HepG2 (cell line): Measurements from ENCODE around the gene ARHGEF40. TPM values are rescaled to one million over a fixed set of nuclear protein-coding genes. Genes with fewer than 3 reads are reported as not detected.

Experiments
- ARNTL ChIP-seq: sonication (generic); formaldehyde crosslinking; IDR thresholded peaks from 2 replicates; pipeline ENCODE4 v1.4.0; 2020; ENCODE audit warnings: mild to moderate bottlenecking, missing genetic modification reagents
- GATAD1 ChIP-seq: IDR thresholded peaks from 2 replicates; pipeline ENCODE4 v1.6.1; 2016; ENCODE audit warnings: missing genetic modification reagents, missing compliant biosample characterization
- HNF4A ChIP-seq: sonication (generic); formaldehyde crosslinking; IDR thresholded peaks from 2 replicates; pipeline ENCODE4 v1.4.0; 2020; ENCODE audit warnings: missing genetic modification reagents
- MIXL1 ChIP-seq: IDR thresholded peaks from 2 replicates; pipeline ENCODE4 v1.6.1; 2016
- SIX1 ChIP-seq: sonication (generic); formaldehyde crosslinking; IDR thresholded peaks from 2 replicates; pipeline ENCODE4 v1.4.0; 2020; ENCODE audit warnings: missing genetic modification reagents, borderline replicate concordance
- SMARCC2 ChIP-seq: fragments of 450-650 bp; IDR thresholded peaks from 2 replicates; pipeline ENCODE4 v1.6.1; 2017; ENCODE audit warnings: antibody characterized with exemption, mild to moderate bottlenecking
- SNAI1 ChIP-seq: sonication (generic); formaldehyde crosslinking; IDR thresholded peaks from 2 replicates; pipeline ENCODE4 v1.5.0; 2020; ENCODE audit warnings: mild to moderate bottlenecking, missing genetic modification reagents, borderline replicate concordance
- SP140L ChIP-seq: sonication (generic); formaldehyde crosslinking; IDR thresholded peaks from 2 replicates; pipeline ENCODE4 v1.4.0; 2020; ENCODE audit warnings: missing genetic modification reagents, borderline replicate concordance
- ZNF232 ChIP-seq: sonication (generic); formaldehyde crosslinking; IDR thresholded peaks from 2 replicates; pipeline ENCODE4 v1.4.0; 2020; ENCODE audit warnings: missing genetic modification reagents, borderline replicate concordance
- ZNF556 ChIP-seq: sonication (generic); formaldehyde crosslinking; IDR thresholded peaks from 2 replicates; pipeline ENCODE4 v1.4.0; 2020; ENCODE audit warnings: mild to moderate bottlenecking, missing genetic modification reagents, borderline replicate concordance
- ZNF567 ChIP-seq: sonication (generic); formaldehyde crosslinking; IDR thresholded peaks from 2 replicates; pipeline ENCODE4 v1.8.1; 2023; ENCODE audit warnings: mild to moderate bottlenecking, missing genetic modification reagents, borderline replicate concordance
- ZNF660 ChIP-seq: sonication (generic); formaldehyde crosslinking; IDR thresholded peaks from 2 replicates; pipeline ENCODE4 v1.5.1; 2020; ENCODE audit warnings: mild to moderate bottlenecking, low read depth, missing genetic modification reagents, borderline replicate concordance
- ZNF724P ChIP-seq: sonication (generic); formaldehyde crosslinking; IDR thresholded peaks from 2 replicates; pipeline ENCODE4 v1.8.0; 2022; ENCODE audit warnings: missing genetic modification reagents, borderline replicate concordance
- polyA plus RNA-seq, 8 experiments: library from polyadenylated mRNA; depleted of rRNA in 3 of 8; stranded (reverse) in 7 of 8; unstranded in 1 of 8; fragments of >200 nt; fragmentation: Illumina TruSeq in 4 of 8; extraction: Trizol in 4 of 8; gene quantifications; 2 replicates each; pipeline versions ENCODE4 v1.2.1 to v1.2.3, GENCODE V29; 2011 to 2016; ENCODE audit warnings: low read depth in 4 of 8, missing spikeins in 1 of 8, mixed read lengths in 1 of 8; ENCODE audit not compliant: insufficient read depth in 1 of 8
- total RNA-seq, 5 experiments: library from RNA; depleted of rRNA; stranded (reverse); fragments of >200 nt; fragmentation: Illumina TruSeq; extraction: Trizol; gene quantifications; 2 replicates each; pipeline ENCODE4 v1.2.3, GENCODE V29; 2016; ENCODE audit warnings: low read depth in 1 of 5
- TF ChIP-seq, protein P1 (sequence below), 2 experiments: IDR thresholded peaks; 2 replicates each; pipeline ENCODE4 v1.6.1; 2011 to 2012; ENCODE audit warnings: low read length in 2 of 2, borderline replicate concordance in 1 of 2, low read depth in 1 of 2, mild to moderate bottlenecking in 1 of 2, moderate library complexity in 1 of 2
- TF ChIP-seq, protein P2 (sequence below): sonication (generic); formaldehyde crosslinking; IDR thresholded peaks from 2 replicates; pipeline ENCODE4 v1.4.0; 2020; ENCODE audit warnings: missing genetic modification reagents, mild to moderate bottlenecking, borderline replicate concordance
- TF ChIP-seq, protein P3 (sequence below): IDR thresholded peaks from 2 replicates; pipeline ENCODE4 v1.6.1; 2016; ENCODE audit warnings: missing genetic modification reagents, missing compliant biosample characterization
- TF ChIP-seq, protein P4 (sequence below): sonication (generic); formaldehyde crosslinking; conservative IDR thresholded peaks from 2 replicates; pipeline ENCODE4 v1.8.0; 2022; ENCODE audit warnings: mild to moderate bottlenecking, moderate library complexity, missing genetic modification reagents
- TF ChIP-seq, protein P5 (sequence below): sonication (generic); formaldehyde crosslinking; IDR thresholded peaks from 2 replicates; pipeline ENCODE4 v1.4.0; 2020; ENCODE audit warnings: mild to moderate bottlenecking, missing genetic modification reagents

ARHGEF40 gene
- total and polyA plus RNA-seq, 2 of the 13 experiments (the other 11 are each of a cell fraction or from before 2014, with no cell fraction given): 28.1 to 78.1 TPM

DNA sequence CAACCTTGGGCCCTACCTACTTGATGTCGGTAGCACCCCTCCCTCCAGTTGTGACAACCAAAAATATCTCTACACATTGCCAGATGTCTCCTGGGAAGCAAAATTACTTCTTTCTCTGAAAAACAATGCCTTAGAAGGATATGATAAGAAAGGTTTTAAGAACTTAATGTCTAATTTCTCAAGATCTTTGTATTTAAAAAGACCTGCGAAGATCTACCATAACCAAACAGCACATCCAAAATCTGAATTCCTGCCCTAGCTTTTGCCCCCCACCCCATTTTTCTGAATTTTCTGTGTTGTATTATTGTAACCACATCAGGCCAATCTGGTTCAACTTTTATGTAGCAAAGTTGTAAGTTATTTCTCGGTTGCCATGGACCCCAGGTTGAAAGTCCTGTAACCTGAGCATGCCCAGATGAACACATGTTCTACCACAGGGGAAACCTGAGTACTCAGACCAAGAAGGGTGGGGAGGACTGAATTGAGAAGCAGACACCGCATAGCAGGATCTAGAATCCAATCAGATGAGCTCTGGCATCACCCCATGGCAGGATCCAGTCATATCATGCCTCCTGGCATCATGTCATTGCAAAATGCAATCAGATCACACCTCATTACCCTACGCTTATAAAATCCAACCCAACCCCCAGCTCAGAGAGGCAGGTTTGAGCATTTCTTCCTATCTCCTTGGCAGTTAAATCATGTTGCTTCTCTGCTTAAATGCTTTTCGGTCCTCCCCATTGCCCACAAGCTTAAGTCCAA, 39.5 kb downstream of the ARHGEF40 start (continued):
- TF ChIP-seq, protein P1, sequence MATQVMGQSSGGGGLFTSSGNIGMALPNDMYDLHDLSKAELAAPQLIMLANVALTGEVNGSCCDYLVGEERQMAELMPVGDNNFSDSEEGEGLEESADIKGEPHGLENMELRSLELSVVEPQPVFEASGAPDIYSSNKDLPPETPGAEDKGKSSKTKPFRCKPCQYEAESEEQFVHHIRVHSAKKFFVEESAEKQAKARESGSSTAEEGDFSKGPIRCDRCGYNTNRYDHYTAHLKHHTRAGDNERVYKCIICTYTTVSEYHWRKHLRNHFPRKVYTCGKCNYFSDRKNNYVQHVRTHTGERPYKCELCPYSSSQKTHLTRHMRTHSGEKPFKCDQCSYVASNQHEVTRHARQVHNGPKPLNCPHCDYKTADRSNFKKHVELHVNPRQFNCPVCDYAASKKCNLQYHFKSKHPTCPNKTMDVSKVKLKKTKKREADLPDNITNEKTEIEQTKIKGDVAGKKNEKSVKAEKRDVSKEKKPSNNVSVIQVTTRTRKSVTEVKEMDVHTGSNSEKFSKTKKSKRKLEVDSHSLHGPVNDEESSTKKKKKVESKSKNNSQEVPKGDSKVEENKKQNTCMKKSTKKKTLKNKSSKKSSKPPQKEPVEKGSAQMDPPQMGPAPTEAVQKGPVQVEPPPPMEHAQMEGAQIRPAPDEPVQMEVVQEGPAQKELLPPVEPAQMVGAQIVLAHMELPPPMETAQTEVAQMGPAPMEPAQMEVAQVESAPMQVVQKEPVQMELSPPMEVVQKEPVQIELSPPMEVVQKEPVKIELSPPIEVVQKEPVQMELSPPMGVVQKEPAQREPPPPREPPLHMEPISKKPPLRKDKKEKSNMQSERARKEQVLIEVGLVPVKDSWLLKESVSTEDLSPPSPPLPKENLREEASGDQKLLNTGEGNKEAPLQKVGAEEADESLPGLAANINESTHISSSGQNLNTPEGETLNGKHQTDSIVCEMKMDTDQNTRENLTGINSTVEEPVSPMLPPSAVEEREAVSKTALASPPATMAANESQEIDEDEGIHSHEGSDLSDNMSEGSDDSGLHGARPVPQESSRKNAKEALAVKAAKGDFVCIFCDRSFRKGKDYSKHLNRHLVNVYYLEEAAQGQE (IDR thresholded peaks at IDR 0.05; ENCODE audit: borderline replicate concordance in 1 of 2, low read depth in 1 of 2, low read length in 2 of 2): no peak
- no peak for TF ChIP-seq SNAI1 (CRISPR knock-in tag)
- no peak for TF ChIP-seq ZNF660
- TF ChIP-seq SMARCC2: no peak
- 0 out of 2 replicates have a peak, but pooled peaks have one; percentile 44 for TF ChIP-seq ZNF724P (CRISPR knock-in tag)
- TF ChIP-seq HNF4A (CRISPR knock-in tag): peak; percentile 55; the same call in 1 of the 2 replicates
- 0 out of 2 replicates have a peak, but pooled peaks have one; percentile 24 for TF ChIP-seq ARNTL
- no peak for TF ChIP-seq SP140L
- TF ChIP-seq, protein P2, sequence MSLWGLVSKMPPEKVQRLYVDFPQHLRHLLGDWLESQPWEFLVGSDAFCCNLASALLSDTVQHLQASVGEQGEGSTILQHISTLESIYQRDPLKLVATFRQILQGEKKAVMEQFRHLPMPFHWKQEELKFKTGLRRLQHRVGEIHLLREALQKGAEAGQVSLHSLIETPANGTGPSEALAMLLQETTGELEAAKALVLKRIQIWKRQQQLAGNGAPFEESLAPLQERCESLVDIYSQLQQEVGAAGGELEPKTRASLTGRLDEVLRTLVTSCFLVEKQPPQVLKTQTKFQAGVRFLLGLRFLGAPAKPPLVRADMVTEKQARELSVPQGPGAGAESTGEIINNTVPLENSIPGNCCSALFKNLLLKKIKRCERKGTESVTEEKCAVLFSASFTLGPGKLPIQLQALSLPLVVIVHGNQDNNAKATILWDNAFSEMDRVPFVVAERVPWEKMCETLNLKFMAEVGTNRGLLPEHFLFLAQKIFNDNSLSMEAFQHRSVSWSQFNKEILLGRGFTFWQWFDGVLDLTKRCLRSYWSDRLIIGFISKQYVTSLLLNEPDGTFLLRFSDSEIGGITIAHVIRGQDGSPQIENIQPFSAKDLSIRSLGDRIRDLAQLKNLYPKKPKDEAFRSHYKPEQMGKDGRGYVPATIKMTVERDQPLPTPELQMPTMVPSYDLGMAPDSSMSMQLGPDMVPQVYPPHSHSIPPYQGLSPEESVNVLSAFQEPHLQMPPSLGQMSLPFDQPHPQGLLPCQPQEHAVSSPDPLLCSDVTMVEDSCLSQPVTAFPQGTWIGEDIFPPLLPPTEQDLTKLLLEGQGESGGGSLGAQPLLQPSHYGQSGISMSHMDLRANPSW: no peak
- 0 out of 2 replicates have a peak, but pooled peaks have one; percentile 43 for TF ChIP-seq ZNF556 (CRISPR knock-in tag)
- TF ChIP-seq ZNF567 (CRISPR knock-in tag): 0 out of 2 replicates have a peak, but pooled peaks have one; percentile 34
- TF ChIP-seq ZNF232 (CRISPR knock-in tag): no peak
- no peak for TF ChIP-seq GATAD1 (CRISPR knock-in tag)
- TF ChIP-seq, protein P3, sequence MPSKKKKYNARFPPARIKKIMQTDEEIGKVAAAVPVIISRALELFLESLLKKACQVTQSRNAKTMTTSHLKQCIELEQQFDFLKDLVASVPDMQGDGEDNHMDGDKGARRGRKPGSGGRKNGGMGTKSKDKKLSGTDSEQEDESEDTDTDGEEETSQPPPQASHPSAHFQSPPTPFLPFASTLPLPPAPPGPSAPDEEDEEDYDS (CRISPR knock-in tag): 0 out of 2 replicates have a peak, but pooled peaks have one; percentile 33
- 0 out of 2 replicates have a peak, but pooled peaks have one; percentile 40 for TF ChIP-seq MIXL1 (CRISPR knock-in tag)
- TF ChIP-seq SIX1: peak; percentile 82; the same call in 1 of the 2 replicates
- TF ChIP-seq, protein P4, sequence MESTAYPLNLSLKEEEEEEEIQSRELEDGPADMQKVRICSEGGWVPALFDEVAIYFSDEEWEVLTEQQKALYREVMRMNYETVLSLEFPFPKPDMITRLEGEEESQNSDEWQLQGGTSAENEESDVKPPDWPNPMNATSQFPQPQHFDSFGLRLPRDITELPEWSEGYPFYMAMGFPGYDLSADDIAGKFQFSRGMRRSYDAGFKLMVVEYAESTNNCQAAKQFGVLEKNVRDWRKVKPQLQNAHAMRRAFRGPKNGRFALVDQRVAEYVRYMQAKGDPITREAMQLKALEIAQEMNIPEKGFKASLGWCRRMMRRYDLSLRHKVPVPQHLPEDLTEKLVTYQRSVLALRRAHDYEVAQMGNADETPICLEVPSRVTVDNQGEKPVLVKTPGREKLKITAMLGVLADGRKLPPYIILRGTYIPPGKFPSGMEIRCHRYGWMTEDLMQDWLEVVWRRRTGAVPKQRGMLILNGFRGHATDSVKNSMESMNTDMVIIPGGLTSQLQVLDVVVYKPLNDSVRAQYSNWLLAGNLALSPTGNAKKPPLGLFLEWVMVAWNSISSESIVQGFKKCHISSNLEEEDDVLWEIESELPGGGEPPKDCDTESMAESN (CRISPR knock-in tag): 0 out of 2 replicates have a peak, but pooled peaks have one; percentile 31
- TF ChIP-seq, protein P5, sequence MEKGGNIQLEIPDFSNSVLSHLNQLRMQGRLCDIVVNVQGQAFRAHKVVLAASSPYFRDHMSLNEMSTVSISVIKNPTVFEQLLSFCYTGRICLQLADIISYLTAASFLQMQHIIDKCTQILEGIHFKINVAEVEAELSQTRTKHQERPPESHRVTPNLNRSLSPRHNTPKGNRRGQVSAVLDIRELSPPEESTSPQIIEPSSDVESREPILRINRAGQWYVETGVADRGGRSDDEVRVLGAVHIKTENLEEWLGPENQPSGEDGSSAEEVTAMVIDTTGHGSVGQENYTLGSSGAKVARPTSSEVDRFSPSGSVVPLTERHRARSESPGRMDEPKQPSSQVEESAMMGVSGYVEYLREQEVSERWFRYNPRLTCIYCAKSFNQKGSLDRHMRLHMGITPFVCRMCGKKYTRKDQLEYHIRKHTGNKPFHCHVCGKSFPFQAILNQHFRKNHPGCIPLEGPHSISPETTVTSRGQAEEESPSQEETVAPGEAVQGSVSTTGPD (CRISPR knock-in tag): no peak
